Fibroblast of lung (primary cell): ENCODE data around the gene UMPS.

Source experiments
- EZH2 ChIP-seq: IDR thresholded peaks from 2 replicates; pipeline ENCODE4 v1.5.1; 2012; ENCODE audit warnings: low read length, control low read depth, mild to moderate bottlenecking; ENCODE audit errors: missing control alignments
- TF ChIP-seq, protein P1 (sequence below), 2 donors: IDR thresholded peaks in 1 of 2; conservative IDR thresholded peaks in 1 of 2; 1 replicate in 1 of 2; 2 replicates in 1 of 2; pipeline ENCODE4 v1.5.1; 2011 to 2012; ENCODE audit warnings: low read length in 2 of 2, control low read depth in 1 of 2, inconsistent platforms in 1 of 2, low read depth in 1 of 2, mild to moderate bottlenecking in 1 of 2

- TF ChIP-seq, protein P1, sequence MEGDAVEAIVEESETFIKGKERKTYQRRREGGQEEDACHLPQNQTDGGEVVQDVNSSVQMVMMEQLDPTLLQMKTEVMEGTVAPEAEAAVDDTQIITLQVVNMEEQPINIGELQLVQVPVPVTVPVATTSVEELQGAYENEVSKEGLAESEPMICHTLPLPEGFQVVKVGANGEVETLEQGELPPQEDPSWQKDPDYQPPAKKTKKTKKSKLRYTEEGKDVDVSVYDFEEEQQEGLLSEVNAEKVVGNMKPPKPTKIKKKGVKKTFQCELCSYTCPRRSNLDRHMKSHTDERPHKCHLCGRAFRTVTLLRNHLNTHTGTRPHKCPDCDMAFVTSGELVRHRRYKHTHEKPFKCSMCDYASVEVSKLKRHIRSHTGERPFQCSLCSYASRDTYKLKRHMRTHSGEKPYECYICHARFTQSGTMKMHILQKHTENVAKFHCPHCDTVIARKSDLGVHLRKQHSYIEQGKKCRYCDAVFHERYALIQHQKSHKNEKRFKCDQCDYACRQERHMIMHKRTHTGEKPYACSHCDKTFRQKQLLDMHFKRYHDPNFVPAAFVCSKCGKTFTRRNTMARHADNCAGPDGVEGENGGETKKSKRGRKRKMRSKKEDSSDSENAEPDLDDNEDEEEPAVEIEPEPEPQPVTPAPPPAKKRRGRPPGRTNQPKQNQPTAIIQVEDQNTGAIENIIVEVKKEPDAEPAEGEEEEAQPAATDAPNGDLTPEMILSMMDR (conservative IDR thresholded peaks at IDR 0.05 in 1 of 2, IDR thresholded peaks at IDR 0.05 in 1 of 2; ENCODE audit: low read depth in 1 of 2, low read length in 2 of 2): no peak
- TF ChIP-seq EZH2: no peak
Observed at GRCh38 chr3:124779751-124780191, 49.5 kb downstream of the UMPS start.
